ENCODE results near the gene CHST15.
A peak's percentile ranks its signal among the peaks of the same experiment; 100 is the strongest.

Gene CHST15

GRCh38 chr10:124079864-124080263 is 13.5 kb downstream of the CHST15 start:
- TF ChIP-seq, protein P1, sequence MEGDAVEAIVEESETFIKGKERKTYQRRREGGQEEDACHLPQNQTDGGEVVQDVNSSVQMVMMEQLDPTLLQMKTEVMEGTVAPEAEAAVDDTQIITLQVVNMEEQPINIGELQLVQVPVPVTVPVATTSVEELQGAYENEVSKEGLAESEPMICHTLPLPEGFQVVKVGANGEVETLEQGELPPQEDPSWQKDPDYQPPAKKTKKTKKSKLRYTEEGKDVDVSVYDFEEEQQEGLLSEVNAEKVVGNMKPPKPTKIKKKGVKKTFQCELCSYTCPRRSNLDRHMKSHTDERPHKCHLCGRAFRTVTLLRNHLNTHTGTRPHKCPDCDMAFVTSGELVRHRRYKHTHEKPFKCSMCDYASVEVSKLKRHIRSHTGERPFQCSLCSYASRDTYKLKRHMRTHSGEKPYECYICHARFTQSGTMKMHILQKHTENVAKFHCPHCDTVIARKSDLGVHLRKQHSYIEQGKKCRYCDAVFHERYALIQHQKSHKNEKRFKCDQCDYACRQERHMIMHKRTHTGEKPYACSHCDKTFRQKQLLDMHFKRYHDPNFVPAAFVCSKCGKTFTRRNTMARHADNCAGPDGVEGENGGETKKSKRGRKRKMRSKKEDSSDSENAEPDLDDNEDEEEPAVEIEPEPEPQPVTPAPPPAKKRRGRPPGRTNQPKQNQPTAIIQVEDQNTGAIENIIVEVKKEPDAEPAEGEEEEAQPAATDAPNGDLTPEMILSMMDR (conservative IDR thresholded peaks at IDR 0.05; ENCODE audit: low read depth, low read length): no peak
- H3K9ac ChIP-seq: peak overlapping the region; percentile 17; the same call in 1 of the 2 replicates
- peak overlapping the region; percentile 96 for H3K4me2 ChIP-seq
- H3K4me3 ChIP-seq (IDR thresholded peaks at IDR 0.05; ENCODE audit: insufficient read depth, low read depth, low read length): no peak overlapping the region
- no peaks in the 10 kb centered on the region for H4K20me1 ChIP-seq (ENCODE audit: insufficient read depth)
- H2AFZ ChIP-seq (ENCODE audit: low read depth): no peak overlapping the region
- H3K4me1 ChIP-seq (ENCODE audit: low read depth, poor library complexity, severe bottlenecking): peaks cover 100% of the 10 kb centered on the region
- no peaks in the 10 kb centered on the region for H3K27me3 ChIP-seq (ENCODE audit: insufficient read depth, low read depth)
- H3K79me2 ChIP-seq (ENCODE audit: insufficient read depth, low read depth): peaks cover 100% of the 10 kb centered on the region
- H3K36me3 ChIP-seq (ENCODE audit: insufficient read depth): no peaks in the 10 kb centered on the region; the same call in 1 of the 2 replicates
- H3K27ac ChIP-seq: peak overlapping the region; percentile 79

DNA sequence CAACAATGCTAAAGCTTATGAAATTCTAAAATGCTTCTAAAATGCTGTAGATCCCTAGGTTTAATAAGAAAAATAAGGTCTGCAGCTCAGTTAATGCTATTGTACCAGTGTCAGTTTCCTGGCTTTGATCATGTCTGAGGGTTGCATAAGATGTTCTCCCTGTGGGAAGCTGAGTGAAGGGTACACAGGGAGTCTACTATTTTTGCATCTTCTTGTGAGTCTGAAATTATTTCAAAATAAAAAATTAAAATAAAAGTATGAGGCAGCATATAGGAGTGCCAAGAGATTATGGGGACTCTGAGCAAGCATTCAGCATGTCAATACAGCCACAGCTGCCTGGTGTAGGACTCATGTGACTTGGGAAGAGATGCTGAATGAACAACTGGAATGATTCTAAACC is 14.7 kb downstream of the CHST15 start:
- peak overlapping the region; percentile 79 for H3K27ac ChIP-seq
- H3K79me2 ChIP-seq (ENCODE audit: insufficient read depth, low read depth): peaks cover 100% of the 10 kb centered on the region
- no peaks in the 10 kb centered on the region for H3K36me3 ChIP-seq (ENCODE audit: insufficient read depth)
- H3K4me3 ChIP-seq (IDR thresholded peaks at IDR 0.05; ENCODE audit: insufficient read depth, low read depth, low read length): no peak overlapping the region
- H2AFZ ChIP-seq (ENCODE audit: low read depth): no peak overlapping the region
- no peaks in the 10 kb centered on the region for H4K20me1 ChIP-seq (ENCODE audit: insufficient read depth)
- H3K27me3 ChIP-seq (ENCODE audit: insufficient read depth, low read depth): no peaks in the 10 kb centered on the region
- TF ChIP-seq, protein P1 (conservative IDR thresholded peaks at IDR 0.05; ENCODE audit: low read depth, low read length): no peak
- 0 out of 2 replicates have a peak overlapping the region, but pooled peaks have one; percentile 17 for H3K9ac ChIP-seq
- peaks cover 100% of the 10 kb centered on the region for H3K4me1 ChIP-seq (ENCODE audit: low read depth, poor library complexity, severe bottlenecking)
- H3K4me2 ChIP-seq: peak overlapping the region; percentile 96

DNA sequence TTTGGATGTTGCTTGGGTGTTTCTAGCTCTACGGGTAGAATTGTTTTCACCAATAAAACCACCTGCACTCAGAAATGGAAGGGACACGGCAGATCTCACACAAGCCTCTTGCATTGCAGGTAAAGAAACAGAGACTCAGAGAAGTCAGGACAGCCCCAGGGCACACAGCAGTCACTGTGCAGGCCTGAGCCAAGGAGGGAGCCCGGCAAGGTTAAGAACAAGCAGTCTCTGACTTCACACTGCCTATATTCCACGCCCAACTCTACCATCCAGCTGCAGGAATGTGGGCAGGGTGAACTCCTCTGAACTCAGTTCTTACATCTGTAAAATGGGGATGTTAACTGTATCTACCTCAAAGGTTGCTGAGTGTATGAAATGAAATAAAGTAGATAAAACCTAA is 15.4 kb downstream of the CHST15 start:
- TF ChIP-seq, protein P1 (conservative IDR thresholded peaks at IDR 0.05; ENCODE audit: low read depth, low read length): no peak
- peaks cover 100% of the 10 kb centered on the region for H3K79me2 ChIP-seq (ENCODE audit: insufficient read depth, low read depth)
- H3K4me3 ChIP-seq (IDR thresholded peaks at IDR 0.05; ENCODE audit: insufficient read depth, low read depth, low read length): no peak overlapping the region
- no peak overlapping the region for H2AFZ ChIP-seq (ENCODE audit: low read depth)
- no peak overlapping the region for H3K9ac ChIP-seq
- peaks cover 100% of the 10 kb centered on the region for H3K4me1 ChIP-seq (ENCODE audit: low read depth, poor library complexity, severe bottlenecking)
- peak overlapping the region; percentile 79; the same call in 1 of the 2 replicates for H3K27ac ChIP-seq
- no peaks in the 10 kb centered on the region for H4K20me1 ChIP-seq (ENCODE audit: insufficient read depth)
- H3K36me3 ChIP-seq (ENCODE audit: insufficient read depth): no peaks in the 10 kb centered on the region
- no peaks in the 10 kb centered on the region for H3K27me3 ChIP-seq (ENCODE audit: insufficient read depth, low read depth)
- H3K4me2 ChIP-seq: peak overlapping the region; percentile 96

- H3K9ac ChIP-seq: no peak overlapping the region
- peak overlapping the region; percentile 96 for H3K4me2 ChIP-seq
- H2AFZ ChIP-seq (ENCODE audit: low read depth): no peak overlapping the region
- peaks cover 100% of the 10 kb centered on the region for H3K4me1 ChIP-seq (ENCODE audit: low read depth, poor library complexity, severe bottlenecking)
- H3K27ac ChIP-seq: peak overlapping the region; percentile 79; the same call in 1 of the 2 replicates
- TF ChIP-seq, protein P1 (conservative IDR thresholded peaks at IDR 0.05; ENCODE audit: low read depth, low read length): no peak
- peaks cover 100% of the 10 kb centered on the region for H3K79me2 ChIP-seq (ENCODE audit: insufficient read depth, low read depth)
- no peaks in the 10 kb centered on the region for H4K20me1 ChIP-seq (ENCODE audit: insufficient read depth)
- H3K27me3 ChIP-seq (ENCODE audit: insufficient read depth, low read depth): no peaks in the 10 kb centered on the region
- H3K36me3 ChIP-seq (ENCODE audit: insufficient read depth): no peaks in the 10 kb centered on the region
- H3K4me3 ChIP-seq (IDR thresholded peaks at IDR 0.05; ENCODE audit: insufficient read depth, low read depth, low read length): no peak overlapping the region
These were observed 16.0 kb downstream of the CHST15 start for GRCh38 chr10:124077208-124077993.
